HL-60 (cell line): Measurements from ENCODE around the gene TIMELESS.

Source experiments
- DNase-seq, 2 experiments: peaks; one replicate each; pipeline ENCODE4 v3.0.0-alpha.2; 2010 to 2020; ENCODE audit warnings: low read depth in 1 of 2, low spot score in 1 of 2
- H3K27ac ChIP-seq: fragments of 250-450 bp; sonication (Bioruptor Pico); replicated peaks from 2 replicates; pipeline ENCODE4 v1.5.1; 2020; ENCODE audit warnings: mild to moderate bottlenecking, moderate library complexity
- H3K27me3 ChIP-seq: fragments of 250-450 bp; sonication (Bioruptor Pico); 2 replicates; pipeline ENCODE4 v1.5.1; 2021; ENCODE audit warnings: mild to moderate bottlenecking, moderate library complexity; ENCODE audit not compliant: insufficient read depth, poor library complexity, severe bottlenecking
- H3K4me3 ChIP-seq: replicated peaks from 2 replicates; pipeline ENCODE4 v1.5.1; 2011; ENCODE audit warnings: mild to moderate bottlenecking, control low read depth, low read length; ENCODE audit not compliant: insufficient read depth
- CTCF ChIP-seq: IDR thresholded peaks from one replicate; pipeline ENCODE4 v1.5.1; 2011; ENCODE audit warnings: low read length, control low read depth, inconsistent platforms; ENCODE audit not compliant: insufficient read depth
- GABPA ChIP-seq: IDR thresholded peaks from 2 replicates; pipeline ENCODE4 v1.6.1; 2012; ENCODE audit warnings: low read depth
- POLR2AphosphoS5 ChIP-seq: IDR thresholded peaks from 2 replicates; pipeline ENCODE4 v1.6.1; 2012; ENCODE audit warnings: low read depth
- REST ChIP-seq: IDR thresholded peaks from 2 replicates; pipeline ENCODE4 v1.6.1; 2012; ENCODE audit warnings: low read depth; ENCODE audit not compliant: insufficient replicate concordance
- SPI1 ChIP-seq: IDR thresholded peaks from 2 replicates; pipeline ENCODE4 v1.6.1; 2012; ENCODE audit warnings: low read depth, mild to moderate bottlenecking, borderline replicate concordance

The TIMELESS gene

GRCh38 chr12:56382611-56383010 is 66.6 kb downstream of the TIMELESS start:
- no peak overlapping the region for H3K27ac ChIP-seq
- H3K27me3 ChIP-seq, result no peaks in the 10 kb centered on the region
- TF ChIP-seq REST, result no peak
- DNase-seq, result no peak
- no peak overlapping the region for H3K4me3 ChIP-seq

GRCh38 chr12:56377989-56378316 is 71.3 kb downstream of the TIMELESS start:
- Histone ChIP-seq H3K4me3 (no peak overlapping the region), H3K27ac (no peak overlapping the region), H3K27me3 (no peaks in the 10 kb centered on the region)
- TF ChIP-seq SPI1 (no peak), GABPA (no peak), CTCF (no peak), POLR2AphosphoS5 (no peak)
- no peak for DNase-seq

- H3K27ac ChIP-seq, result no peak overlapping the region
- TF ChIP-seq SPI1, result peak; percentile 34; the same call in 1 of the 2 replicates
- no peak for TF ChIP-seq CTCF
- DNase-seq, result no peak
- no peaks in the 10 kb centered on the region for H3K27me3 ChIP-seq
- no peak overlapping the region for H3K4me3 ChIP-seq
These were observed 71.8 kb downstream of the TIMELESS start for GRCh38 chr12:56377310-56377988.

GRCh38 chr12:56375598-56376434 is 73.4 kb downstream of the TIMELESS start:
- Histone ChIP-seq H3K27me3 (no peaks in the 10 kb centered on the region), H3K27ac (no peak overlapping the region), H3K4me3 (no peak overlapping the region)
- TF ChIP-seq SPI1, result no peak
- no peak for TF ChIP-seq POLR2AphosphoS5
- no peak for TF ChIP-seq GABPA
- TF ChIP-seq CTCF, result no peak
- no peak for TF ChIP-seq REST
- no peak for DNase-seq
